ENCODE results near the gene XRRA1.

- TF ChIP-seq CTCF (IDR thresholded peaks at IDR 0.05) (no peak), POLR2A (IDR thresholded peaks at IDR 0.05) (no peak)
Measured at GRCh38 chr11:74981888-74982287, 33.0 kb upstream of the XRRA1 start.
